Hepatocyte (in vitro differentiated cells): ENCODE measurements around the gene ADAMTS5.

Source experiments
- CTCF ChIP-seq: fragments of 200-600 bp; sonication (generic); IDR thresholded peaks from 2 replicates; pipeline ENCODE4 v1.5.1; 2016; ENCODE audit warnings: antibody characterized with exemption, mild to moderate bottlenecking; ENCODE audit not compliant: poor library complexity
- EZH2 ChIP-seq: fragments of 200-600 bp; sonication (generic); IDR thresholded peaks from 2 replicates; pipeline ENCODE4 v1.6.1; 2016; ENCODE audit warnings: antibody characterized with exemption, mild to moderate bottlenecking, borderline replicate concordance
- EZH2phosphoT487 ChIP-seq: fragments of 200-600 bp; sonication (generic); IDR thresholded peaks from one replicate; pipeline ENCODE4 v1.6.1; 2018; ENCODE audit warnings: antibody characterized with exemption, mild to moderate bottlenecking, low read depth, moderate library complexity; ENCODE audit not compliant: unreplicated experiment, severe bottlenecking

DNA sequence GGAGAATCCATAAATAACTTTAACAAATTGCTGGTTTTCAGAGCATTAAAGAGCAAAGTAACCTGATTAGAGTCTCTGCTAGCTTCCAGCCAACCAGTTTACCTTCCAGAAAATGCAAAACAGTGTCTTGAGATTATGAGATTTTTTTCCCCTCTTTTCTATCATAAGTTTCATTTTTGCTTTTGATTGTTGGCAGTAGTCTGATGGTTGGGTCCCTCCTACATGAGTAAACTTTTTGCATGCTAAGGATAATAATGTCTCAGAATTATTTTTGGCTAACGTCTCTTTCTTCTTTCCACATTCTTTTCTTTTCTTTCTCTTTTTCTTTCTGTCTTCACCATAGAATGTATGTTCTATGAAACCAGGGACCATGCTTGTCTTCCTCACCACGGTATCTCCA lies 6.3 kb upstream of the ADAMTS5 start:
- TF ChIP-seq CTCF: no peak
- TF ChIP-seq EZH2: no peak
- no peak for TF ChIP-seq EZH2phosphoT487
